Effector memory CD8-positive, alpha-beta T cell (primary cell): Measurements from ENCODE around the gene KCNK6.

Experiments used
- ATAC-seq: fragments of 150-1000 bp; cut with Tn5 transposase; replicated peaks from 2 replicates; pipeline ENCODE4 v1.10.0; 2021; ENCODE audit warnings: mild to moderate bottlenecking, moderate library complexity
- DNase-seq, 3 experiments: peaks; one replicate each; pipeline ENCODE4 v3.0.0; 2021
- H3K27ac Mint-ChIP-seq, 2 donors: one replicate each; pipeline ENCODE4 v1.8.0; 2022; ENCODE audit warnings: mild to moderate bottlenecking in 2 of 2, mixed read lengths in 2 of 2, moderate library complexity in 2 of 2
- H3K27me3 Mint-ChIP-seq, 2 donors: one replicate each; pipeline ENCODE4 v1.8.0; 2022; ENCODE audit warnings: mixed read lengths in 2 of 2
- H3K36me3 Mint-ChIP-seq: one replicate; pipeline ENCODE4 v1.8.0; 2022; ENCODE audit warnings: mild to moderate bottlenecking, moderate library complexity, mixed read lengths; ENCODE audit not compliant: insufficient read depth
- H3K4me1 Mint-ChIP-seq, 2 donors: one replicate each; pipeline ENCODE4 v1.8.0; 2022; ENCODE audit warnings: low read depth in 2 of 2, mixed read lengths in 2 of 2
- H3K4me3 Mint-ChIP-seq, 2 donors: one replicate each; pipeline ENCODE4 v1.8.0; 2022; ENCODE audit warnings: mild to moderate bottlenecking in 2 of 2, mixed read lengths in 2 of 2, moderate library complexity in 2 of 2
- H3K9me3 Mint-ChIP-seq, 2 donors: one replicate each; pipeline ENCODE4 v1.8.0; 2022; ENCODE audit warnings: mixed read lengths in 2 of 2

The KCNK6 gene

GRCh38 chr19:38285567-38285966, 34.1 kb upstream of the KCNK6 start:
- Mint-ChIP-seq H3K27me3 (no peaks in the 10 kb centered on the region), H3K27ac (no peak overlapping the region), H3K36me3 (no peaks in the 10 kb centered on the region), H3K4me1 (no peaks in the 10 kb centered on the region), H3K4me3 (no peak overlapping the region), H3K9me3 (no peaks in the 10 kb centered on the region)
- no peak for DNase-seq
- ATAC-seq, result no peak

DNA sequence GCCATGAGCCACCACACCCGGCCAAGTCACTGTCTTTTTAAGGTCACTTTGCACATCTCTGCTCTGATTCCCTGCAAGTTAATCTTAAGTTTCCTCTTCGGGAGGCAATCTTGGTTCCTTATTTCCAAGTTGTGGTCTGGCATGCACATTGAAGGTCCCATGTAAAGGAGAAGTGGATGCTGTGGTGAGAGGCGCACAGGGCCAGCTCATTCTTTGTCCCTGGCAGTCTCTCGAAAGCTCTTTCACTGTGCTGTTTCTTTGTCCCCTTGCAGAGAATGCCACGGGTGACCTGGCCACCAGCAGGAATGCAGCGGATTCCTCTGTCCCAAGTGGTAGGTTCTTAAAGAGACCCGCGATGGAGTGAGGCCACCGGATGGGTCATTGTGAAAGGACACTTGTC, 32.0 kb upstream of the KCNK6 start:
- Mint-ChIP-seq H3K4me1 (no peaks in the 10 kb centered on the region), H3K4me3 (no peak overlapping the region), H3K9me3 (no peaks in the 10 kb centered on the region), H3K27me3 (no peaks in the 10 kb centered on the region), H3K27ac (no peak overlapping the region), H3K36me3 (no peaks in the 10 kb centered on the region)
- DNase-seq, result no peak
- peak; percentile 7 for ATAC-seq

GRCh38 chr19:38288123-38288855, 31.4 kb upstream of the KCNK6 start:
- no peak overlapping the region for H3K27ac Mint-ChIP-seq
- no peaks in the 10 kb centered on the region for H3K9me3 Mint-ChIP-seq
- no peak for ATAC-seq

DNA sequence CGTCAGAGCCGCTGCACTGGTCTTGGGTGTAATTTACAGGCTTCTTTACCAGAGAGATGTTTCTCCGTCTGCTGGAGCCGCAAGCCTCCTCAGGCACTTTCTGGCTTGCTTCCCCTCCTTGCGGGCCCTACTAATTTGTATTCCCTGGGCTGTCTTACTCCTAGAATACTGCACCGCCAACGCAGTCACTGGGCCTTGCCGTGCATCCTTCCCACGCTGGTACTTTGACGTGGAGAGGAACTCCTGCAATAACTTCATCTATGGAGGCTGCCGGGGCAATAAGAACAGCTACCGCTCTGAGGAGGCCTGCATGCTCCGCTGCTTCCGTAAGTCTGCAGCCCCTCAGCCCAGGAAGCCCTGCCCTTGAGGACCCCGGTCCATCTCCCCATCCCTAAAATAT, 29.7 kb upstream of the KCNK6 start:
- no peaks in the 10 kb centered on the region for H3K36me3 Mint-ChIP-seq
- ATAC-seq (no peak), DNase-seq (no peak)
- H3K9me3 Mint-ChIP-seq, result no peaks in the 10 kb centered on the region
- no peaks in the 10 kb centered on the region for H3K4me1 Mint-ChIP-seq
- no peak overlapping the region for H3K4me3 Mint-ChIP-seq
- no peaks in the 10 kb centered on the region for H3K27me3 Mint-ChIP-seq
- H3K27ac Mint-ChIP-seq, result no peak overlapping the region

More at GRCh38 chr19:38288123-38288855, 31.4 kb upstream of the KCNK6 start:
- Mint-ChIP-seq H3K27me3 (no peaks in the 10 kb centered on the region), H3K36me3 (no peaks in the 10 kb centered on the region), H3K4me3 (no peak overlapping the region), H3K4me1 (no peaks in the 10 kb centered on the region)
- no peak for DNase-seq

- Mint-ChIP-seq H3K4me3 (no peak overlapping the region), H3K27ac (no peak overlapping the region), H3K9me3 (no peaks in the 10 kb centered on the region), H3K4me1 (no peaks in the 10 kb centered on the region), H3K36me3 (no peaks in the 10 kb centered on the region), H3K27me3 (no peaks in the 10 kb centered on the region)
- DNase-seq (no peak), ATAC-seq (no peak)
Measured at GRCh38 chr19:38290631-38291147, 29.0 kb upstream of the KCNK6 start.

DNA sequence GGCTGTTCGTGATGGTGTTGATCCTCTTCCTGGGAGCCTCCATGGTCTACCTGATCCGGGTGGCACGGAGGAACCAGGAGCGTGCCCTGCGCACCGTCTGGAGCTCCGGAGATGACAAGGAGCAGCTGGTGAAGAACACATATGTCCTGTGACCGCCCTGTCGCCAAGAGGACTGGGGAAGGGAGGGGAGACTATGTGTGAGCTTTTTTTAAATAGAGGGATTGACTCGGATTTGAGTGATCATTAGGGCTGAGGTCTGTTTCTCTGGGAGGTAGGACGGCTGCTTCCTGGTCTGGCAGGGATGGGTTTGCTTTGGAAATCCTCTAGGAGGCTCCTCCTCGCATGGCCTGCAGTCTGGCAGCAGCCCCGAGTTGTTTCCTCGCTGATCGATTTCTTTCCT, 27.8 kb upstream of the KCNK6 start:
- no peaks in the 10 kb centered on the region for H3K9me3 Mint-ChIP-seq
- no peaks in the 10 kb centered on the region for H3K4me1 Mint-ChIP-seq
- H3K36me3 Mint-ChIP-seq, result no peaks in the 10 kb centered on the region
- DNase-seq (no peak), ATAC-seq (no peak)
- no peak overlapping the region for H3K4me3 Mint-ChIP-seq
- no peaks in the 10 kb centered on the region for H3K27me3 Mint-ChIP-seq
- H3K27ac Mint-ChIP-seq, result no peak overlapping the region

DNA sequence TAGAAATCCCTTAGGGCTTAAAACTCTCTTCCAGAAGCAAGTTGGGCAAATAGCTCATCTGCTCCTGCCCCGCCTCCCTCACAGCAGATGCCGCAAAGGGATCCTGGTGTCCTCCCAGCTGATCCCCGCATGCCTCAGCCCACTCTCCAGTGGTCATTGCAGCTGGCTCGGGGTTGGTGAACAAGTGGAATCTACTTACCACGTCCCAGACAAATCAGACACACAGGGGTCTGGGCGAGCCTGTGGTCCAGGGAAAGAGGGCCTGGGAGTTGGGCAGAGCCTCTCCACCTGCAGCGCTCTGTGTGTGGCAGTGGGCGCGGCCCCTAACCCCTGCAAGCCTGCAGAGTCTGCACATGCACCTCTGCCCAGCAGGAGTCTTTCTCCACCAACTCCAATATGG, 26.4 kb upstream of the KCNK6 start:
- H3K27ac Mint-ChIP-seq, result no peak overlapping the region
- no peaks in the 10 kb centered on the region for H3K4me1 Mint-ChIP-seq
- H3K9me3 Mint-ChIP-seq, result no peaks in the 10 kb centered on the region
- H3K4me3 Mint-ChIP-seq, result no peak overlapping the region
- ATAC-seq (no peak), DNase-seq (no peak)
- H3K27me3 Mint-ChIP-seq, result no peaks in the 10 kb centered on the region
- H3K36me3 Mint-ChIP-seq, result no peaks in the 10 kb centered on the region

GRCh38 chr19:38294090-38294489, 25.6 kb upstream of the KCNK6 start:
- ATAC-seq, result no peak
- Mint-ChIP-seq H3K36me3 (no peaks in the 10 kb centered on the region), H3K27me3 (no peaks in the 10 kb centered on the region), H3K4me1 (no peaks in the 10 kb centered on the region), H3K4me3 (no peak overlapping the region), H3K9me3 (no peaks in the 10 kb centered on the region), H3K27ac (no peak overlapping the region)
- DNase-seq, result no peak

GRCh38 chr19:38298821-38299680, 20.6 kb upstream of the KCNK6 start:
- Mint-ChIP-seq H3K27me3 (no peaks in the 10 kb centered on the region), H3K4me1 (no peaks in the 10 kb centered on the region), H3K4me3 (no peak overlapping the region), H3K36me3 (peaks cover 3% of the 10 kb centered on the region), H3K9me3 (no peaks in the 10 kb centered on the region), H3K27ac (no peak overlapping the region)
- ATAC-seq, result no peak
- DNase-seq, result no peak

DNA sequence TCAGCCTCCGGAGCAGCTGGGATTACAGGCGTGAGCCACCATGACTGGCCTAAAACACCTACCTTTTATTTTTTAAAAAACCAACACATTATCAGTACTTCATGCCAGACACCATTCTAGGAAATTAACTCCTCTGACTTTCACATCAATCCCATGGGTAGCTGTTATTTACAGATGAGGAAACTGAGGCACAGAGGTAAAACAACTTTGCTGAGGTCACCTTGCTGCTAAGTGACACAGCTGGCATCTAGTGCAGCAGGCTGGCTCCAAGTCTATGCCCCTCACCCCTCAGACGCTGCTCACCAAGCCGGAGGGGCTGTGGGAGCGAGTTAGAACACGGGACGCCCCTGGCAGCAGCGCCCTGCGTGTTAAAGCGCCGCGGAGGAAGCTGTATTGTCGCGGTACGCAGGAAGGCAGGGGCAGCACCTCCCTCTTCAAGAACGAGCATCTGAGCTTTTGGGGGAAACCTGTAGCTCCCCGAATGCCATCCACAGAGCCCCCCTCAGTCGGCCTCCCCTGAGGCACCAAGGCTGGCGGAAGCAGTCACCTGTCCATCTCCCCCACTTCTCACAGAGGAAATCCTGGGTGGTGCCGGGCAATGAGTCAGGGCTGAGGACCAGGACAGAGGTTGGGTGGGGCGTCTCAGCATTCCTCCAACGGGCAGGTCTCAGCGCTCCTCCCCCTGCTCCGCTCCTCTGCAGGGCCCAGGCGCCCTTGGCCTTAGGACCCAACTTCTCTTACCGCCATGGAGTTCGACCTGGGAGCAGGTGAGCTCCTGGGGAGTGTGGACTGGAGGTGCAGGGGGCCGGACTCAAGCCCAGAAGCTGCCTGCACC, 15.9 kb upstream of the KCNK6 start, which contains the start of gene C19orf33:
C19orf33 (plus strand) TSS at position 735 of the 835 bp plus-strand sequence; CDS start at position 746, 11 bp downstream.
- Mint-ChIP-seq H3K4me3 (no peak within 1 kb of the TSS), H3K36me3 (peaks cover 9% of the 10 kb centered on the region), H3K27me3 (no peaks in the 10 kb centered on the region), H3K4me1 (peaks cover 0 to 3% of the 10 kb centered on the region in 2 donors), H3K27ac (no peak within 1 kb of the TSS), H3K9me3 (no peaks in the 10 kb centered on the region)
- DNase-seq (no peak), ATAC-seq (no peak)

DNA sequence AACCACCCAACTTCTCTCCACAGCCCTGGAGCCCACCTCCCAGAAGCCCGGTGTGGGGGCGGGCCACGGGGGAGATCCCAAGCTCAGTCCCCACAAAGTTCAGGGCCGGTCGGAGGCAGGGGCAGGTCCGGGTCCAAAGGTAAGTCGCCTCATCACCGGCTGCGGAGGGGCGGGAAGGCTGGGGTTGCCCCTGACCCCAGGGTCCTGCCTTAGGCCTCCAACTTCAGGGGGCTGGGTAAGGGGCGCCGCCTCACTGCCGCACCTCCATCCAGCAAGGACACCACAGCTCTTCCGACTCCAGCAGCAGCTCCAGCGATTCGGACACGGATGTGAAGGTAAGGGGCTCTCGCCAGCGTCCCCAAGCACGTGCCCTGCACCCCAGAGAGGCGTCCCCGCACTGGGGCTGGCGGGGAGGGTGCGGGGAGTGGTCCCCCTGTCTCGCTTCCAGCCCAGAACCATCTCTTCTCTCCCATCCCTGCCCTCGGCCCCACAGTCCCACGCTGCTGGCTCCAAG, 15.2 kb upstream of the KCNK6 start:
- no peak overlapping the region for H3K27ac Mint-ChIP-seq
- H3K4me1 Mint-ChIP-seq, result peaks cover 0 to 3% of the 10 kb centered on the region in 2 donors
- DNase-seq, result no peak
- no peaks in the 10 kb centered on the region for H3K27me3 Mint-ChIP-seq
- H3K36me3 Mint-ChIP-seq, result peaks cover 9% of the 10 kb centered on the region
- no peak overlapping the region for H3K4me3 Mint-ChIP-seq
- ATAC-seq, result no peak
- no peaks in the 10 kb centered on the region for H3K9me3 Mint-ChIP-seq

DNA sequence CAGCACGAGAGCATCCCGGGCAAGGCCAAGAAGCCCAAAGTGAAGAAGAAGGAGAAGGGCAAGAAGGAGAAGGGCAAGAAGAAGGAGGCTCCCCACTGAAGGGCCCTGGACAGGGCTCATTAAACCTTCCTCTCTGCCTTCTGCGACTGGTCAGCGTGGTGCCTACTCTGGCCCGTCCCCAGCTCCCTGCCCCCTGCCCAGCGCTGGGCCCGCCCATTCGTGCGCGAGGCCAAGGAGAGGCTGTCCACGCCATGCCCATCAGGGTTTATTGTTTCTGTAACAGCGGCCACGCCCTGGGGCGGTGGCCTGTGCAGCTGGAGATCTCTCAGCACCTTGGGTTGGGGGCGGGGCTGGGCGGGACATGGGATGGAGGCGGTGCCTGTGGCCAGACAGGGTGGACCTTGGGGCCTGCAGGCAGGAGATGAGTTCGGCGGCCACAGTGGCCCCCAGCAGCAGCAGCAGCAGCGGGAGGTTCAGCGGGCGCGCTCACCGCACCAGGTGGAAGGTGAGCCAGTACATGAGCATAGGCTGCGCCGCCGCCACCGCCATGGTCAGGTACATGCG, 14.7 kb upstream of the KCNK6 start:
- Mint-ChIP-seq H3K36me3 (peaks cover 9% of the 10 kb centered on the region), H3K4me3 (no peak overlapping the region), H3K9me3 (no peaks in the 10 kb centered on the region), H3K4me1 (peaks cover 0 to 3% of the 10 kb centered on the region in 2 donors), H3K27me3 (no peaks in the 10 kb centered on the region), H3K27ac (no peak overlapping the region)
- DNase-seq (no peak), ATAC-seq (no peak)

GRCh38 chr19:38306236-38306635, 13.4 kb upstream of the KCNK6 start:
- H3K4me3 Mint-ChIP-seq, result no peak overlapping the region
- DNase-seq, result no peak

More at GRCh38 chr19:38306236-38306635, 13.4 kb upstream of the KCNK6 start:
- no peak for ATAC-seq
- Mint-ChIP-seq H3K4me1 (peaks cover 0 to 7% of the 10 kb centered on the region in 2 donors), H3K27ac (no peak overlapping the region), H3K27me3 (no peaks in the 10 kb centered on the region), H3K9me3 (no peaks in the 10 kb centered on the region), H3K36me3 (peaks cover 9% of the 10 kb centered on the region)
